ENCODE data around the gene TSEN54. TPM values are rescaled to one million over a fixed set of nuclear protein-coding genes. Genes with fewer than 3 reads are reported as not detected.
A peak's percentile ranks its signal among the peaks of the same experiment; 100 is the strongest.

TSEN54 gene
- total RNA-seq, 6 experiments from 2014 or later = 8.5 to 13.6 (median 10.2) TPM

- TF ChIP-seq POLR2A (IDR thresholded peaks at IDR 0.05) = no peak
- intact Hi-C loops (cut with DNase I) = no loop called here
- Histone ChIP-seq H3K27ac (no peak overlapping the region), H3K4me3 (no peak overlapping the region), H3K4me1 (no peaks in the 10 kb centered on the region), H3K27me3 (no peaks in the 10 kb centered on the region), H3K9me3 (no peaks in the 10 kb centered on the region), H3K36me3 (no peaks in the 10 kb centered on the region)
- DNase-seq = peak in 1 of 3 donors; percentile 60
- whole genome bisulfite sequencing (ENCODE audit: insufficient coverage, low coverage, low lambda C conversion rate, missing lambda C conversion rate) = 70% methylated on average over 6 of the region's 22 CpGs
- ATAC-seq = peak; percentile 46 to 72 (median 56)
Measured at GRCh38 chr17:75549246-75550138, 33.2 kb downstream of the TSEN54 start.

- intact Hi-C loops (cut with DNase I) = no loop called here
- TF ChIP-seq CTCF (IDR thresholded peaks at IDR 0.05) = no peak
- TF ChIP-seq POLR2A (IDR thresholded peaks at IDR 0.05) = no peak
- ATAC-seq = peak in 2 of 4 donors; percentile 5 to 12
- no peaks in the 10 kb centered on the region for H3K27me3 ChIP-seq
- no peaks in the 10 kb centered on the region for H3K36me3 ChIP-seq
- no peak overlapping the region for H3K27ac ChIP-seq
- H3K4me1 ChIP-seq = no peaks in the 10 kb centered on the region
- DNase-seq = no peak
- WGBS (ENCODE audit: insufficient coverage, low coverage, low lambda C conversion rate, missing lambda C conversion rate) = 100% methylated on average over 3 of the region's 4 CpGs
- H3K4me3 ChIP-seq = no peak overlapping the region
- H3K9me3 ChIP-seq = no peaks in the 10 kb centered on the region
Measured at GRCh38 chr17:75550139-75550465, 33.8 kb downstream of the TSEN54 start.

GRCh38 chr17:75551266-75551665, 34.9 kb downstream of the TSEN54 start:
- WGBS (ENCODE audit: insufficient coverage, low coverage, low lambda C conversion rate, missing lambda C conversion rate) = 83% methylated on average over 6 of the region's 7 CpGs
- Histone ChIP-seq H3K36me3 (no peaks in the 10 kb centered on the region), H3K4me1 (peaks cover 0 to 10% (median 5%) of the 10 kb centered on the region in 4 donors), H3K27ac (no peak overlapping the region), H3K9me3 (no peaks in the 10 kb centered on the region), H3K27me3 (no peaks in the 10 kb centered on the region), H3K4me3 (no peak overlapping the region)
- TF ChIP-seq POLR2A (IDR thresholded peaks at IDR 0.05) (no peak), CTCF (IDR thresholded peaks at IDR 0.05) (no peak)
- intact Hi-C loops (cut with DNase I) = no loop called here
- DNase-seq = no peak
- no peak for ATAC-seq

- Histone ChIP-seq H3K9me3 (no peaks in the 10 kb centered on the region), H3K36me3 (no peaks in the 10 kb centered on the region), H3K4me1 (peaks cover 0 to 21% (median 10%) of the 10 kb centered on the region in 4 donors), H3K27ac (no peak overlapping the region), H3K4me3 (no peak overlapping the region), H3K27me3 (no peaks in the 10 kb centered on the region)
- WGBS (ENCODE audit: insufficient coverage, low coverage, low lambda C conversion rate, missing lambda C conversion rate) = 91% methylated on average over 10 of the region's 14 CpGs
- DNase-seq = no peak
- no peak for ATAC-seq
- TF ChIP-seq CTCF (IDR thresholded peaks at IDR 0.05) = no peak
- TF ChIP-seq POLR2A (IDR thresholded peaks at IDR 0.05) = no peak
- intact Hi-C loops (cut with DNase I) = no loop called here
Measured at GRCh38 chr17:75552425-75553294, 36.3 kb downstream of the TSEN54 start.
